HCT116 (cell line): ENCODE measurements around the gene IFI27L2.

ENCODE experiments used
- EGR1 ChIP-seq: IDR thresholded peaks from 2 replicates; pipeline ENCODE4 v1.6.1; 2012; ENCODE audit warnings: low read depth
- EZH2phosphoT487 ChIP-seq: fragments of 200-600 bp; IDR thresholded peaks from 2 replicates; pipeline ENCODE4 v1.6.1; 2018; ENCODE audit warnings: antibody characterized with exemption, borderline replicate concordance
- POLR2AphosphoS5 ChIP-seq: IDR thresholded peaks from 2 replicates; pipeline ENCODE4 v1.6.1; 2011; ENCODE audit warnings: mild to moderate bottlenecking, low read depth, low read length, moderate library complexity

GRCh38 chr14:94125659-94126418 is 3.6 kb downstream of the IFI27L2 start:
- TF ChIP-seq POLR2AphosphoS5 (no peak), EGR1 (no peak), EZH2phosphoT487 (no peak)
